GM21528 (cell line): Measurements from ENCODE around the gene TXNL4B.

Source experiments
- ATAC-seq: cut with Tn5 transposase; IDR thresholded peaks from one replicate; pipeline ENCODE4 v1.9.1; 2021; ENCODE audit warnings: mild to moderate bottlenecking, moderate library complexity; ENCODE audit not compliant: unreplicated experiment, low FRiP score

The TXNL4B gene

DNA sequence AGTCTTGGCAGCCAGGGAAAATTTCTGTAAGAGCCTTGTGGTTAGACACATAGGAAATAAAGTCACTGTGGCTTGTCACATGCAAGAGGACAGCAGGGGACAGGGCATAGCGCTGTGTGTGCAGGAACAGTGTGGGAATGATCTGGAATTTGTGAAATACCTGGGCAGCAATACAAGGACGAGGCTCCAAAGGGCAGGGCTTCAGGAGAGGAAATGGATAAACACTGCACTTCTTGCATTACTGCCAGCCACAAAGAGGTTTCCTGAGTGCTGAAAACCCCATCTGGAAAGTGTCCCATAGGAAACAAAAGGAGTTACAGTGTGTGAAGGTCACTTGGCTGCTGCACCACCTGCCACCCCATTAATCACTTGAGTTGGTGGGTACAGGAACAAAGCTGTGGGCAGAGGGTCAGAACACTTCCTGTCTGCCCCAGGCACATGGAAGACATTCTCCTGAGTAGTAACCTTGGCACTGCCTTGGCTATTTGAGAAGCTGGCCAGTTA lies 51.2 kb downstream of the TXNL4B start:
- ATAC-seq: no peak

DNA sequence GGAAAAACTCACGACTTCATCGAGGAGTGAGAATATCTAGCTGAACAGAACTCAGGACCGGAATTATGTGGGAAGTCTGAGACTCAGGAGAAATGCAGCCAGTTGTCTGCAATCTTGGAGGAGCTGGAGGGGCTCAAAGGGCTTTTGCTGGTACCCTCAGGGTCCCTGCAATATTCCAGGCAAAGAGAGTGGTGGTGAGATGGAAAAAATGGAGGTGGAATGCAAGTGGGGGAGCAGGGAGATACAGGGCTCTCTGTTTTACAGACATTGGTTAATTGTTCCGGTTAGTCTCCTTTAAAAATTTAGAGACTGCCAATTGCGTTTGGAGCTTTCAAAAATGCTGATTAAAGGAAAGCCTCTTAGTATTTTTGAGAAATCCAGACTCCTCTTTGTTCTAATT lies 57.3 kb downstream of the TXNL4B start:
- ATAC-seq: no peak
